CD4-positive, alpha-beta T cell treated with Interferon alpha-2 for 1 hour (primary cell): ENCODE data around the gene NKX2-2.
A peak's percentile ranks its signal among the peaks of the same experiment; 100 is the strongest.

Source experiments
- DNase-seq, 2 donors: peaks; one replicate each; pipeline ENCODE4 v3.0.0-alpha.2; 2020 to 2022

The NKX2-2 gene

DNA sequence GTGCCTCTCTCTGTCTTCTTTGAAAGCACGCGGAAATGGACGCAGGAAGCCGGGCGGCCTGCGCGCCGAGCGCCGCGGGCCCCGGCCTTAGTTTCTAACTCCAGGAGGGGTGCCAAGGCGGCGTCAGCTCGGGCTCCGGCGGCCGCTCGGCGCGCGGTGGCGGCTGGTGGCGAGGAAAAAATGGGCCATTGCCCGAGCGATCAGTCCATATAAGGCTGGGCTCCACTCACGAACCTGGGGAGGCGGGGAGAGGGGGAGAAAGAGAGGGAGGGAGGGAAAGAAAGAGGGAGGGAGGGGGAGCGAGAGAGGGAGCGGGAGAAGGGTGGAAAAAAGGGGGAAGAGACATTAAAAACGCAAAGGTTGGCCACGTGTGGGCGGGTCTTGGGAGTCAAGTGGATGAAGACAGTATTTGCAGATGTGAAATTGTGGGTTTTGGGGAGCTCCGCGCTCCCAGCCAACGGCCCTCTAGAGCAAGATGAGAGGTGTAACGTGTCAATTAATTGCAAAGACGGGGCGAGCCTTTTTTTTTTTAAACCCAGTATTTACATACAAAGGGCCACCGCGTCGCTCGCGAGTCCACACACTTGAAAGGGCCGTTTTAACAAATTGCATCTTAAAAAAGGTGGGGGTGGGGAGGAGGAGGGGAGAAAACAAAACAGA, at the start of gene NKX2-2:
NKX2-2 (minus strand) TSS at position 184 of the 660 bp plus-strand sequence. CDS start 395 bp downstream, outside the sequence.
- no peak for DNase-seq

DNA sequence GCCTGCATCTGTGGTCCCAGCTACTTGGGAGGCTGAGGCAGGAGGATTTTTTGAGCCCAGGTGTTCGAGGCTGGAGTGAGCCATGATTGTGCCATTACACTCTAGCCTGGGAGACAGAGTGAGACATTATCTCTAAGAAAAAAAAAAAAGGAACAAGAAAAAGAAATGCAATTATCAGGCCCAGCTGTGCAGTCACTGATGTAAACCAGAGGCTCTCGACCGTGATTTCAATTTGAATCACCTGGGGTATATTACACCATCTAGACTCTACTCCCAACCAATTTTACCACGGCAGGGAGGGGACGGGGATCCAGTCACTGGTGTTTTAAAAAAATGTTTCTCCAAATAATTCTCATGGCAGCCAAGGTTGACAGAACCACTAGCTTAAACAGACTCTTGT, 48.8 kb upstream of the NKX2-2 start:
- no peak for DNase-seq

DNA sequence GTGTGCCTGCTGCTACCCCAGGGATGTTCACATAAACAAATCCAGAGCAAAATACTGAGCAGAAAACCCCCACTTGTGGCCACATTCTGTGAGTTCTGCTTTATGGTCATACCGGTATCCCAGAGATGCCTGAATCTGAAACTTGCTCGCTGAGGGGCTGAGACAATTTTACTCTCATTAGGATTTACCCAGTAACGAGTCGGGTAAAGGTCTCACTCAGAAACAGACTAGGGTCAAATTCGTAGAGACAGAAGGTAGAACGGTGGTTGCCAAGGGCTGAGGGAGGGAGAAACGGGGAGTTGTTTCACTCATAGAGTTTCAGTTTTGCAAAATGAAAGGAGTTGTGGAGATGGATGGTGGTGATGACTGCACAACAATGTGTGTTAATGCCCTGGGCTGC, 45.4 kb upstream of the NKX2-2 start:
- peak in 1 of 2 donors; percentile 26 for DNase-seq

DNA sequence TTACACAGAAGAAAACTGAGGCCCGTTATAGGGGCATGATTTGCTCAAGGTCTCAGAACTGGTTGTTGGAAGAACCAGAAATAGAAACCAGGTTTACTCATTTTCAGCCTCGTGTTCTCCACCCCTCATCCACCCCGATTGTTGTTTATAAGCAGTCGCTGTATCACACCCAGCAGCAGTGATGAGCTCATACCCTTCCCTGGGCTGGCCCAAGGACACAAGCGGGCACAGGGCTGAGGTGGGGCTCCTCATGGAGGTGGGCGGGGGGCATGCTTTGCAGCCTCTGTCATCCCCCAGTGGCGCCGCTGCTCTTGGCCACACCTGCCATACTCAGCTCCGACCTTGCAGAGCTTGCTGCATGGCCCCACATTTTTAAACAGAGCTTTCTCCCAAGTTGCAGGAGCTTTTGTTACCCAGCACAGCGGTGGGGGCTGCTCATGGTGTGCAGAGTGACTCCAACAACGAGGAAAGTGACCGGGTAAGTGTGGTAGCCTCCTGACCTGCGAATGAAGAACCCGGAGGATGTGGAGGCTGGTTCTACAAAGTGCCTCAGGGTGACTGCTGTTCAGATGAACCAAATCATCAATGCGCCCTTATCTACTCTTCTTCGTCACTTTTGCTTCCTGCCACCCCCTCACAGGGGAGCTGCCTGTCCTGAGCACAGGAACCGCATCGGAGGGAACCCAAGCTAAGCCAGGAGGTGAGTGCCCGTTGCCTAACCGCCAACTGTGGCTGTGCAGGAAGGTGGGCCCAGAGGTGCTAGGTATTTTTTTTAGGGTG, 43.6 kb upstream of the NKX2-2 start:
- DNase-seq = peak in 1 of 2 donors; percentile 57

DNA sequence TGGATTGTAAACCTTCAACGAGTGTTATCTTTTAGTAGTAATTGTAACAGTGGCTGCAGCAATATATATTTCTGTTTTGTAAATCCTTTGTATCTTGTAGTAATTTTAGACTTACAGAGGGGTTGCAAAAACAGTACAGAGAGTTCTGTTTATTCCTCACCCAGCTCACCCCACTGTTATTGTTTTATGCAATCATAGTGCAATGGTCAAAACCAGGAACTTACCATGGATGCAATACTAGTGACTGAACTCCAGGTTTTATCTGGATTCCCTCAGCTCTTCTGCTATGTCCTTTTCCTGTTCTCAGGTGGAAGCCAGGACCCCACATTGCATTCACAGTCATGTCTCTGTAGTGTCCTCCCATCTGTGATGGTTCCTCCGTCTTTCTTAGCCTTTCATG, 42.5 kb upstream of the NKX2-2 start:
- DNase-seq = no peak

DNA sequence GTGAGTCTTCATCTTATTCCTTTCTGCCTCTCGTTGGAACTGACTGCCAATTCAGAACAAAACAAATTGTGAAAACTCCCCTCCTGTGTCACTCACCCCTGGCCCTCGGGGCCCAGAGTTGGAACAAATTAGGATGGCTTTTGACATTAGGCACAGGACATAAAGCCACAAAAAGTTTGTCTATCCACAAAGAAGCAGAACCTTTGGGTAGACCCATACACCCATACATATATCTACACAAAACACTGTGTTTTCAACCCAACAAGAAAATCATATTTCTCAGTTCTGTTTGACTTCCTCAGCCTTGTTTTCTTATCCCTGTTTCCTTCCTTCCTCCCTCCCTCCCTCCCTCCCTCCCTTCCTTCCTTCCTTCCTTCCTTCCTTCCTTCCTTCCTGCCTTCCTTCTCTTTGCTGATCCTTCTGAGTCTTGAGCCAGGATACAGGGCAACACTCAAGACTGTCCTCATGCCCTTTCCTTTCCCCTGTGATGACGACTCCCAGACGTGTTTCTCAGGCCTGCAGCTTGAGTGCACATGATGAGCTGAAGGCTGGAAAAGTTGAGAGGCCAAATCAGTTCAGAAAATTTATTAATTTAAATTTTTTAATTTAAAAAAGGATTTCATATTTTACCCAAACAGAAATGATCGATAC, 41.7 kb upstream of the NKX2-2 start:
- DNase-seq = no peak

DNA sequence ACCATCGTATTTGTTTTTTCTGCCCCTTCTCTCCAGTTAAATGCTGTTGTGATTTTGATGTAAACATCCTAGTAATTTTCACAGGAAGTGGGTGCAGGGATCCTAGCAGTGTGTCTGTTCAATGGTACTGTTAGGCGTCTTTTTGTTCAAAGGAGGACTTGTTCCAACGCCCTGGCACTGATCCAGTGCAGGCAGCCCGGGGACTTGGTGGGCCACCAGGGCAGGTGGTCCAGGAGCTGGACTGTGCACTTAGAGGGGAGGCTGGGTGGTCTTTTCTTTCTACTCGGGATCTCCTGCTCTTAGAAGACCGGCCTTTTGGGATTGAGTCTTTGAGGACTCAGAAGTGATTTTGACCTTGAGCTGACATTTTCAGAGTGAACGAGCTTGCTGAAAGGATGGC, 41.1 kb upstream of the NKX2-2 start:
- DNase-seq = no peak

DNA sequence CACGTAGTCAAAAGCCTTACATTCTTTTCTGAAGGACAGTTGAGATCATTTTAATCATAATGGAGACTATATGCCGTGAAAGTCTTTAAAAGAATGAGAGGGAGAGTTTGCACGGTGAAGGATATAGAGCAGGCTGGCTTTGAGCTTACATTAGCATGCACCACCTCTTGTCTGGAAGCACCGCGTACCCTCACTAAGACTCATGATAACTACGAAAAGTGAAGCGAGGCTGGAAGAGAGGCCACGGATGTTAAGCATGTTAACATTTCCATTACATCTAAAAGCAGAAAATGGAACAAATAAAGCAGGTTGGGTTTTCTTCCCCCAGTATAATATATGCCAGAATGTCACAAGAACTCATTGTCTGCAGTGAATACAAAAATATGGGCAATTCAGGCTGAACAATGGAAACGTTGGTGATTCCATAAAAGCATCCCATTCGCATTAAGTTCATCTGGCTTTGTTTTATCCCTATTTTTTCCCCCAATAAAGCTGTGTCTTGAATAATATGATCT, 40.6 kb upstream of the NKX2-2 start:
- no peak for DNase-seq

DNA sequence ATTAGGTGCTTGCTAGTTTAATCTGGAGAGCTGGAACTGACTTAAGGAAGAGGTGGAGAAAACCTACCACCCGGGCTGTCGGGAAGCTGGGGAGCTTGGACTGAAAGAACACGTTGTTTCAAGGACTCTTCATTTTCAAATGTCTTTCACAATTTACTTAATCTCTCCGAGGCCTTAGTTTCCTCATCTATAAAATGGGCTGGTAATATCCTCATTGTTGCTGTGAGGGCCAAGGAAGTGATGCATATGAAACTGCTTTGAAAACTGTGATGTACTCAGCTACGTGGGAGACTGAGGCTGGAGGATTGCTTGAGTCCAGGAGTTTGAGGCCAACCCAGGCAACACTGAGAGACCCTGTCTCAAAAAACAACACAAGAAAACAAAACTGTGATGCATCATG, 36.7 kb upstream of the NKX2-2 start:
- no peak for DNase-seq

DNA sequence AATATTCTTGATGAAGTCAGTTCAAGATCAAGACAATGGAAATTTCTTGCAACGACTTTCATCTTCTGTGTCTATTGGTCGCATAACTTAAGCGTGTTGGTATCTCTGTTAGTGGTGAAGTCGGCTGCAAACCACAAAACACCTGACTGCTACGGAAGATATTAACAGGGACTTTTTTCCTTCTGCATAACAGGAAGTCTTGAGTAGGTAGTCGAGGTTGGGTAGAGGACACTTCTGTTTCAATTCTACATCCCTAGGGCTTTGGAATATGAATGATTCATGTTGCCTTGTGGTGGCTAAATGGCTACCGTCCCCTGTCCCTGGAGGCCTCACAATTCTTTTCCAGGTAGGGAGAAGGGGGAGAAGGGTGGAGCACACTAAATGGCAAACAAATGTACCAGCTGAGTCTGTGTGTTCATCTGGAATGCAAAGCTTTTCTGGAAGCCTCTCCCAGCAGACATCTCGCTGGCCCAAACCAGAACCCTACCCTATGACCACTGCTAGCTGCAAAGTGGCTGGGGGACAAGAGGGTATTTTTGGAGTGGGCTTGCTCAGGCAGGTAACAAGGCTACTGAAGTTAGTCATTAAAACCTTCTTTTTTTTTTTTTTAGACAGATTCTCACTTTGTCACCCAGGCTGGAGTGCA, 34.6 kb upstream of the NKX2-2 start:
- DNase-seq = peak; percentile 28 to 78

DNA sequence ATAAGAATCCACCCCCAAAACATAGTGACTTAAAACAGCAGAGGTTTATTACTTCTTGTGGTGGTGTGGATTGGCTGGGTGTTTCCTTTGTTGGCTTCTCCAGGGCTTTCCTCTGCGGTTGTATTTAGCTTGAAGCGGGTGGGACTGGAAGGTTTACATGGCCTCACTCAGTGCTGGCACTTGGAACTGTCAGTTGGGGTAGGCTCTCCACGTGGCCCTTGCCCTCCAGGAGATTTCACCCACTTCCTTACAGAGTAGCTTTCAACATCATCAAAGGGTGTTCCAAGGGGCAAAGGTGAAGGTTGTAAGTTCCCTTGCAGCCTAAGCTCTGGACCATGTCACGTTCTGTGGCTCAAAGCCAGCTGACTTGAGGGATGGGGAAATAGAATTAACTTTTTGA, 32.5 kb upstream of the NKX2-2 start:
- DNase-seq = no peak

DNA sequence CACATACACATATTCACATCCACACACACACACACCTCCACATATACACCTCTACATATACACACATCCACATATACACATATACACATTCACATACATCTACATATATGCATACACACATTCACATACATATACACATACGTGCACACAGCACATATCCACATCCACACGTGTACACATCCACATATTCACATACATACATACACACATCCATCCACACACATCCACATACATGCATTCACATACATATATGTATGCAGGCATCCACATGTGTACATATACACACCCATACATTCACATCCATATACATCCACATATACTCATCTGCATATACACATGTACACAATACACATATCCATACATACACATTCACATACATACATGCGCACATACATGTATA, 25.6 kb upstream of the NKX2-2 start:
- no peak for DNase-seq

DNA sequence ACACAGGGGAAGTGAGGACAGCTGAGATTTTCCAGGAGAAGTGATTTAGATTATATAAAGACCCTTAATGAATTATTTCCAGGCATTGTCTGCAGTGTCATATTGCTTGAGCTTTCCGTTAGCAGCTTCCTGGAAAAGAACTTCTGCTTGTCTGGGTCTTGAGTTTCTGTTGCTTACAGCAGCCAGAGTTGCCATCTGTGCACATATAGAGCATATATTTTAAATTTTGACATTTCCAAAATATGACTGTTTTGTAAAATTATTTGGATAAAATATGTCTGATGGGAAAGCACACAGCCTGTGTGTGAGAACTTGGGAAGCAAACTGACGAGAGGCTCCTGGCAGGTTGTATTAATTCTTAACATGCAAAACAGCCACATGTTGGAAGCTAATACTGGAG, 21.0 kb upstream of the NKX2-2 start:
- DNase-seq = no peak

DNA sequence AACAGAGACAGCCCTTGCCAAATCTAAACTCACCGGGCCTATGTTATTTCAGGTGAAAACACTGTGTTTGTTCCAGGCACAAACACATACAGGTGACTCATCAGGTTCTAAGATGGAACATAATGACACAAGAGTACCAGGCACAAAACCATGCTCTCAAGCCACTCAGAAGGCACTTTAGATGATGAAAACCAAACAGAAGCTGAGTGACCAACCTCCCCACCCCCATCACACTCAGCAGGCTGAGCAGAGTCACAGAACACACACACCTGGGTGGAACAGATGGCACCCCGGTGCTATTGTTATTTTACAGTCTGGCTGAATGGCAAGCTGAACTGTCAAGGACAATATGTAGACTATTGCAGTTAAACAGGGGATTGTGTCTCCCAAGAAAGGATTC, 20.6 kb upstream of the NKX2-2 start:
- no peak for DNase-seq

DNA sequence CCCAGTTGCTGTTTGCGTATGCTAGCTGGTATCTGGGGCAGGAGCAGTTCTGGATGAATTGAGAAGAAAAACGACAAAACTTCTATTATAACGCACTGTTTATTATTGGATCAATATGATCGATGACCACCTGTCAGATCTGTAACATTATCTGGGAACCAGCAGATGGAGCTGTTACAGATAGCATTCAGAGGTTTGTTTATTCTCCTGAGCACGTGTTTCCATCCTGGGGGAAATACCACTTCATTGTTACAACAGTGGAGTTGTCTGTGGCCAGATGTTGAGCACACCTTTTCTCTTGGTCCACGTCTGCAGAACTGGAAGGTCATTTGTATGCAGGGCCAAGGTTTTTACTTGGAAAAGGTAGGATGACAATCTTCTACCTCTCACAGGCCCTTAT, 16.0 kb upstream of the NKX2-2 start:
- DNase-seq = peak in 1 of 2 donors; percentile 38

DNA sequence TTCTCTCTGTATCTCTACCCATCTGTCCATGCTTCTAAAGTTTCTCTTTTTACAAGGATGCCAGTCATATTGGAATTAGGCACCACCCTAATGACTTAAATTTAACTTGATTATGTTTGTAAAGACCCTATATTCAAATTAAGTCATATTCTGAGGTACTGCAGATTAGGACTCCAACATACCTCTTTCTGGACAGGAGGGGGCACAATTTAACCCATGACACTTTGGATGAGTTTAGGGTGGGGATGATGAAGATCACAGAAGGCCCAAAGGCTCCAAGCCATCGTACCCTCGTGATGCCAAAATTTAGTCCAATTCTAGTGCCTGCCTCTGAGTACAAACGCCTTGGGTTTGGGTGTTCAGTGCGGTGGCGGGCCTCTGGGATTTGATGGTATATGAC, 15.0 kb upstream of the NKX2-2 start:
- no peak for DNase-seq

DNA sequence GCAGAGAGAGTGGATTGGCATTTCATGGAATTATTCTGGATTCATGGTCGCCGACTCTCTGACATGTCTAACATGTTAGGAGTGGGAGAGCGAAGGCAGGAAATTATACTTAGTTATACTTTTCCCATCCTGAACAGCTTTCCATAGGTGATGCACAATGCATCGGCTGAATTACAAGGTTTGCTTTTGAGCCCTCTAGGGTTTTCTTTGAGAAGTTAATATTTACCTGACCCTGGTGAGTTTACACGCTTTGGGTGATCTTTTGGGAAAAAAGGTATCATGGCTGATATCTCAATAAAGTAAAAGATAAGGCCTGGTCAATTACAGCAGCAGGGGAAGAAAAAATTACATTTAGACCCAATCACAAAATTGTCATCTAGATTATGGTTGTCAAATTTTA, 14.0 kb upstream of the NKX2-2 start:
- no peak for DNase-seq

DNA sequence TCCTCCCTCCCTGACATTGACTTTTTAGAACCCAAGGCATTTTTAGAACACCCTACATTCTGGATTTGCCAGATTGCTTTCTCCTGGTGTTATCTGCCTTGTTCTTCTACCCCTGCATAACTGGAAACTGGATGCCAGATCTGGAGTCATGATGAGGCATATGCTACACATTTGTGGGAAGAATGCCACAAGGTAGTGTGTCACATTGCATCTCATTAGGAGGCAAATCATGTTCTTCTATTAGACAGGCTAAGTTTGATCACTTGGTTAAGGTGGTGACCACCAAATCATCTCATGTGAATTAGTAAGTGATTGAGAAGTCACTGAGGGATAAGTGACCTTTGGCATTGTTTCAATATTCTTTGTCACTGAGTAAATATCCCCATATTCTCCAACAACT, 12.9 kb upstream of the NKX2-2 start:
- no peak for DNase-seq

DNA sequence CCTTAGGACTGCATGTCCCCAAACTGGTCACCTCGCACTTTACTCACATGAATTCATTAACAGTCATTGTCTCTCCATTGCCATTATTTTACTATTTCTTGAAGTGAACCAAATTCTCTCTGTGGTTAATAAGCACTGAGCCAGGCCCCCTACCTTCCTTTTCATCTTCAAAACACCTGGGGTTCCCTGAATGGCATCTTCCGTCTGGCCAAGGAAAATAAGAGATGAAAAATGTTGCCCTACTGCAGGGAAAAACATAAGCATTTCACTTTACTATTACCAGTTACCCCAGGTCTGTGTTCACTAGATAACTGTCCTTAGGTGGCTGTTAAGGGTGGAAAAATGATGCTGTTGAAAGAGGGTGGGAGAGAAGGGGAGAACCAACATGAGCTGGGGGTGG, 10.0 kb upstream of the NKX2-2 start:
- no peak for DNase-seq

DNA sequence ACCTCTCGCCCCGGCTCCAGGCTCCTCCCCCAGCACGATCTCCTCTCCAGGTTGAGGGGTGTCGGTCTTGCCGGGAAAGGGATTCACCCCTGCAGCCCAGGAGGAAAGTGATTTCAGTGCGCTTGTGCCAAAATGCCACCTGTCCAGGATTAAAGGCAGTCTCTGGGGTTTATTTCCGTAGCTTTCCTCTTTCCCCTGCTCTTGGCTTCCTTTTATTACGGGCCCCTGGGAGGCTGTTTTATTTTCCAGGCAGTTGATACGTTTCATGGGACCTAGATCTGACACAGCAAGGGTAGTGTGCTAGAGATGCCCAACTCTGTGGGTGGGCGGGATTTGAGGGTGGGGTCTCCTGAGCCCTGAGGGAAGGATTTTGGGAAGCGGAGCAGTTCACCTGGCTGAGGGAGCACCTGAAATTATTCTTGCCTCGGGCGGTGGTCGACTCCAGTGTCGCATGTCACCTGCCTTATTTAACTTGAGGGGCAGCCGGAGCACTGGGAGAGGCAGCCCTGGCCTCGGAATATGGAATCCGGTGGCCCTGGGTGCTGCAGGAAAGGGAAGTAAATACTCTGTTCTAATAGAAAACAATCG, 9.5 kb upstream of the NKX2-2 start:
- no peak for DNase-seq

DNA sequence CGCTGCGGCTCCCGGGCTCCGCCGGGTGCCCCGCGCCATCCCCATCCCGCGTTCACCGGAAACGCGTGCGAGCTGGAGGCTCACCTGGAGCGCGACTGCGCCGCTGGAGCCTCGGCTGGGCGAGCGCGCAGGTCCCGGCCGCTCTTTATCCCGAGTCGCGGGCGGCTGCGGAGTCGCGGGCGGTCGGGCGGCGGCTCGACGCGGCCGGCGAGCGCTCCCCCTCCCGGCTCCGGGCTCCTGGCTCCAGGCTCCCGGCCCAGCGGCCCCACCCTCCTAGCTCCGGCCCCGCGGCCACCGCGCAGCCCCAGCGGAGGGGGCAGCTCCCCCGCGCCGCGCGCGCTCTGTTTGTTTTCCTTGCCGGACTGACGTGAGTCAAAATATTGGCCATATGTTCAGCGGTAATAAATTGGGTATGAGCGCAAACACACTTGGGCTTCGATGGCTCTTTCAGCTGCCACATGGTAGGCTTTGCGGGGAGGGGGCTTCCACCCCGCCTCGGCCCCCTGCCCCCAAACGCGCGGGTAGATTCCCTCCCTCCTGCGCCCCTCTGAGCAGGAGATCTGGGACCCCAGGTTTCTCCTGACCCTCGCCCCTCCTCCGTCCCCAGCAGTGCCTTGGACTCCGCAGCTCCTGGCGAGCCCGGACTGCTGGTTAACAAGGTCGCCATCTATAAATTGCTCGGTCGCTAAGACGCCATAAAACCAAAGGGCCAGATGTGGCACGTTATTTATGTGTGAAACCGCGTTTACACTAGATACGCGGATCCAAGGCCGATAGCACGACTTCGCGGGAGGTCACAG, 8.8 kb upstream of the NKX2-2 start:
- no peak for DNase-seq
